ENCODE results near the gene ASCL3.
A peak's percentile ranks its signal among the peaks of the same experiment; 100 is the strongest.
"Not testable (repeated sequence)": the region's sequence is repeated elsewhere in the genome, so short reads cannot be mapped to it uniquely, and the experiment has no call there.

ASCL3 gene

GRCh38 chr11:8947230-8947943 lies 4.6 kb upstream of the ASCL3 start:
- no peak for DNase-seq (ENCODE audit: low spot score)

- DNase-seq (ENCODE audit: low spot score) = no peak
Observed at GRCh38 chr11:8941341-8942103, 1.3 kb downstream of the ASCL3 start.

- DNase-seq (ENCODE audit: low spot score) = no peak
Observed at GRCh38 chr11:8937659-8938058, 5.2 kb downstream of the ASCL3 start.

GRCh38 chr11:8937159-8937558 lies 5.7 kb downstream of the ASCL3 start:
- DNase-seq (ENCODE audit: low spot score) = peak; percentile 57

GRCh38 chr11:8935789-8936188 lies 7.0 kb downstream of the ASCL3 start:
- DNase-seq (ENCODE audit: low spot score) = not testable (repeated sequence)

- DNase-seq (ENCODE audit: low spot score) = no peak
Observed at GRCh38 chr11:8934742-8935488, 7.9 kb downstream of the ASCL3 start.

- no peak for DNase-seq (ENCODE audit: low spot score)
Observed at GRCh38 chr11:8933931-8934330, 8.9 kb downstream of the ASCL3 start.

GRCh38 chr11:8932564-8933180 lies 10.1 kb downstream of the ASCL3 start, which contains the start of gene C11orf16:
Gene C11orf16 (minus strand): TSS chr11:8932947. CDS start chr11:8932308, 639 bp downstream.
- DNase-seq (ENCODE audit: low spot score) = no peak

GRCh38 chr11:8930456-8931175 lies 12.2 kb downstream of the ASCL3 start:
- no peak for DNase-seq (ENCODE audit: low spot score)

- DNase-seq (ENCODE audit: low spot score) = no peak
Observed at GRCh38 chr11:8928981-8929615, 13.7 kb downstream of the ASCL3 start.

GRCh38 chr11:8928205-8928604 lies 14.6 kb downstream of the ASCL3 start:
- no peak for DNase-seq (ENCODE audit: low spot score)

GRCh38 chr11:8927233-8927632 lies 15.6 kb downstream of the ASCL3 start:
- no peak for DNase-seq (ENCODE audit: low spot score)

- DNase-seq (ENCODE audit: low spot score) = no peak
Observed at GRCh38 chr11:8926236-8926635, 16.6 kb downstream of the ASCL3 start.

GRCh38 chr11:8925711-8926110 lies 17.1 kb downstream of the ASCL3 start:
- DNase-seq (ENCODE audit: low spot score) = no peak

GRCh38 chr11:8922691-8923090 lies 20.1 kb downstream of the ASCL3 start:
- no peak for DNase-seq (ENCODE audit: low spot score)

GRCh38 chr11:8917157-8917825 lies 25.5 kb downstream of the ASCL3 start:
- peak; percentile 77 for DNase-seq (ENCODE audit: low spot score)

GRCh38 chr11:8914661-8915018 lies 28.2 kb downstream of the ASCL3 start:
- DNase-seq (ENCODE audit: low spot score) = no peak

- peak; percentile 38 for DNase-seq (ENCODE audit: low spot score)
Observed at GRCh38 chr11:8913961-8914660, 28.7 kb downstream of the ASCL3 start.

GRCh38 chr11:8911029-8911823 lies 31.6 kb downstream of the ASCL3 start, which contains the start of gene AKIP1:
Gene AKIP1 (plus strand): TSS chr11:8911189. CDS start chr11:8911450, 261 bp downstream.
- peak; percentile 95 for DNase-seq (ENCODE audit: low spot score)
